ENCODE data around the gene IP6K1. TPM values are rescaled to one million over a fixed set of nuclear protein-coding genes. Genes with fewer than 3 reads are reported as not detected.

IP6K1 gene
- total and polyA plus RNA-seq, 10 of the 15 experiments (the other 5 are each of a cell fraction or from before 2014, with no cell fraction given) = 1.3 to 30.6 (median 18.2) TPM

DNA sequence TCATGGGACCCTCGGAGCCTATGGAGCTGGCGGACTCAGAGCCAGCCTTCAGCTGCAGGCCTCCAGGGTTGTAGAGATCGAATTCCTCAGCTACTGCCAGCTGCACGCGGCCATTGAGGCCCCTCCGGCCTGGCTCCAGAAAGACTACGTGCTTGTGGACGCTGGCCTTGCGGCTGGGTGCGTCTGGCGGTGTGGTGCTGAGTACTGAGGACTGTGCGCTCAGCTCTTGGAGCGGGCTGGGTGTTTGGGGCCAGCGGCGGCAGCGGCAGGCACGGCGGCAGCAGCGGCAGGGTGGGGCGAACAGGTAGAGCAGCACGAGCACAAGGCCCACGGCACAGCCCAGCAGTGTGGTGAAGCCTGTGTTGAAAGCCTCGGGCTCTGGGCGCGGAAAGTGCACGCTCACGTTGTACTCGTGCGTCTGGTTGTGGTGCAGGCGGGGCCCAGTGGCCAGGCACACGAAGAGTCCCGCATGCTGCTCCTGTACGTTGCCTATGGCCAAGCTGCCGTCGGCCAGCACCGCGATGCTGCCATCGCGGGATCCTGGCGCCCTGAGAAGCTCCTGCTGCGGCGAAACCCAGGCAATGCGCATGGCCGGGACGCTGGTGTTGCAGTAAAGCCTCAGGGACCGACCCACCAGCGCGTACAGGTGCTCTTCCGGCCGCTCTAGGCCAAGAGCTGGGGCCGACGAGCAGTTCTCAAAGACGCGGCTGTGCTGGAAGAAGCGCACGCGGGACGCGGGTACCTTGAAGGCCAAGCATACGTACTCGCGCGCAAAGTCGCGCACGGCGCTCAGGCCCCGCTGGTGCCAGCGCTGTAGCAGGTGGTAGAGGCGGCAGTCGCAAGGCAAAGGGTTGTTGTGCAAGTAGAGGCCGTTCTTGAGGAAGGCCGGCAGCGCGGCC, 68.1 kb downstream of the IP6K1 start (continued):
- TF ChIP-seq ESRRA (IDR thresholded peaks at IDR 0.05; ENCODE audit: low read length) (no peak), MXI1 (IDR thresholded peaks at IDR 0.05; ENCODE audit: low read depth, low read length) (no peak), TCF3 (IDR thresholded peaks at IDR 0.05; ENCODE audit: borderline replicate concordance, insufficient read depth, low read depth, low read length) (0 out of 2 replicates have a peak, but pooled peaks have one; percentile 11), PML (IDR thresholded peaks at IDR 0.05; ENCODE audit: low read length) (no peak), PAX5 (IDR thresholded peaks at IDR 0.05; ENCODE audit: borderline replicate concordance, low read depth, low read length) (0 out of 2 replicates have a peak, but pooled peaks have one; percentile 12)
- TF ChIP-seq, protein P1, sequence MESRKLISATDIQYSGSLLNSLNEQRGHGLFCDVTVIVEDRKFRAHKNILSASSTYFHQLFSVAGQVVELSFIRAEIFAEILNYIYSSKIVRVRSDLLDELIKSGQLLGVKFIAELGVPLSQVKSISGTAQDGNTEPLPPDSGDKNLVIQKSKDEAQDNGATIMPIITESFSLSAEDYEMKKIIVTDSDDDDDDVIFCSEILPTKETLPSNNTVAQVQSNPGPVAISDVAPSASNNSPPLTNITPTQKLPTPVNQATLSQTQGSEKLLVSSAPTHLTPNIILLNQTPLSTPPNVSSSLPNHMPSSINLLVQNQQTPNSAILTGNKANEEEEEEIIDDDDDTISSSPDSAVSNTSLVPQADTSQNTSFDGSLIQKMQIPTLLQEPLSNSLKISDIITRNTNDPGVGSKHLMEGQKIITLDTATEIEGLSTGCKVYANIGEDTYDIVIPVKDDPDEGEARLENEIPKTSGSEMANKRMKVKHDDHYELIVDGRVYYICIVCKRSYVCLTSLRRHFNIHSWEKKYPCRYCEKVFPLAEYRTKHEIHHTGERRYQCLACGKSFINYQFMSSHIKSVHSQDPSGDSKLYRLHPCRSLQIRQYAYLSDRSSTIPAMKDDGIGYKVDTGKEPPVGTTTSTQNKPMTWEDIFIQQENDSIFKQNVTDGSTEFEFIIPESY (IDR thresholded peaks at IDR 0.05) = no peak

DNA sequence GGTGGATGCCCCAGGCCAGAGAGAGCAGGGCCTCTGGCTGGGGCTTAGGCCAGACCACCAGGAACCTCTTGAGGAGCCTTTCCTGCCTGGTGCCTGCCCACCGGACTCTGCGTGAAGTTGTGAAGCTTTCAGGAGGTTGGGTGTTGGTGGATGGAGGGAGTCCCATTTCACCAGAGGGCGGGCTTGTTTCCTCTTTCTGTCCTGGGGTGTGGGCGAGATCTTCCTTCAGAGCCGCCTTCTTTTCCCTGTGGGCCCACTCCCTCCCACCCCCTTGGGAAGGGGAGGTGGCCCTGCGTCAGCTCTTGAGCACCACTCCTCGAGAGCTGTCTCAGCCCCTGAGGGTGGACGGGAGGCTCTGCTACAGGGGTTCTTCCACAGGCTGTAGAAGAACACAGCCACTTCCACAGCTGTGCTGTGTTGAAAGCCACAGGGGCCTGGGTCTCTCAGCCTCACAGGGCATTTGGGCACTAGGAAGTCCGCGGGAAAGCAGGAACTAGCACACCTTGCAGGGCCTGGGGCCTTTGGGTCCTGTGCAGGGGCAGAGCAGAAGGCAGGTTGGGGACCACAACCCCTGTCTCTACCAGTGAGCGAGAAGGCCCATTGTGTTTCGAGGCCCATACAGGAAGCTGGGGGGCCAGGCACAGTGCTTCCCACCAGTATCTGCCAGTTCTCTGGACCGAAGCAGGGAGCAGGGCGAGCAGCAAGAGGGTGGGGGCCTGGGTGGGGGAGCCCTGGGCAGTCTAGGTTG, 69.0 kb downstream of the IP6K1 start:
- BruUV-seq (replicated peaks) = no TSS peak
- Histone ChIP-seq H3K4me3 (no peak overlapping the region), H3K9me3 (replicated peaks; ENCODE audit: control insufficient read depth, insufficient read depth, low read length) (no peaks in the 10 kb centered on the region; the same call in 2 of the 3 replicates), H3K27me3 (replicated peaks in 1 of 2; ENCODE audit: control insufficient read depth in 2 of 2, insufficient read depth in 2 of 2, low read length in 1 of 2) (no peaks in the 10 kb centered on the region), H3K27ac (ENCODE audit: control insufficient read depth, insufficient read depth) (no peak overlapping the region), H3K4me2 (ENCODE audit: control insufficient read depth, insufficient read depth) (no peak overlapping the region), H3K9ac (ENCODE audit: control insufficient read depth, insufficient read depth, low read length) (no peak overlapping the region), H3K79me2 (ENCODE audit: control insufficient read depth, insufficient read depth, low read length) (peaks cover 4% of the 10 kb centered on the region; the same call in 1 of the 2 replicates), H3K36me3 (ENCODE audit: control insufficient read depth in 2 of 2, insufficient read depth in 2 of 2, low read length in 1 of 2) (peaks cover 3 to 9% of the 10 kb centered on the region in 2 experiments; a peak in 3 of 4 replicates), H2AFZ (ENCODE audit: control insufficient read depth, low read depth, low read length) (no peak overlapping the region), H3K4me1 (ENCODE audit: control insufficient read depth, insufficient read depth, low read length) (peaks cover 7% of the 10 kb centered on the region), H4K20me1 (ENCODE audit: control insufficient read depth, insufficient read depth) (no peaks in the 10 kb centered on the region)
- ChIA-PET RAD21 (ENCODE audit: unreplicated experiment) (no interaction called here), SMC1A (ENCODE audit: uncharacterized antibody, unreplicated experiment) (no interaction called here), POLR2A (interaction anchor here (0.5 kb wide), 1 partner anchor 590 kb away, joined by 5 read pairs; no protein-coding TSS in a partner anchor), CTCF (interaction anchor here (1.6 kb wide), 1 partner anchor 178 kb away, joined by 3 read pairs; no protein-coding TSS in a partner anchor)
- no peak for FAIRE-seq
- 76% methylated on average over 14 of the region's 14 CpGs for WGBS (ENCODE audit: insufficient coverage, insufficient replicate concordance, low lambda C conversion rate, missing lambda C conversion rate)
- no peak for DNase-seq (ENCODE audit: low read depth, low spot score)
- TF ChIP-seq POLR2A (IDR thresholded peaks at IDR 0.05; ENCODE audit: low read depth, low read length) (peak; percentile 14), ZNF24 (IDR thresholded peaks at IDR 0.05) (no peak), FOS (IDR thresholded peaks at IDR 0.05; ENCODE audit: borderline replicate concordance, extremely low read depth, insufficient read length) (no peak), POLR2AphosphoS5 (IDR thresholded peaks at IDR 0.05; ENCODE audit: low read length) (peak; percentile 15; the same call in 1 of the 2 replicates)
- no peak for ATAC-seq
- intact Hi-C loops (cut with micrococcal nuclease; ENCODE audit: unreplicated experiment) = no loop called here
- in situ Hi-C loops (cut with MboI) = no loop called here
